DND-41 (cell line): ENCODE data around the gene MED28.

Experiments used
- ATAC-seq: fragments of 200-7000 bp; cut with Tn5 transposase; 3 replicates; pipeline ENCODE4 v1.9.1; 2021; ENCODE audit warnings: low read depth; ENCODE audit not compliant: insufficient read depth
- DNase-seq: peaks from one replicate; pipeline ENCODE4 v3.0.0-alpha.2; 2020
- H2AFZ ChIP-seq: 2 replicates; pipeline ENCODE4 v1.6.0; 2012; ENCODE audit warnings: low read depth, low read length
- H3K27ac ChIP-seq: 2 replicates; pipeline ENCODE4 v1.5.1; 2012; ENCODE audit warnings: low read length, inconsistent platforms
- H3K27me3 ChIP-seq: fragments of 200-600 bp; sonication (generic); 2 replicates; pipeline ENCODE4 v1.6.0; 2012; ENCODE audit warnings: low read length, mild to moderate bottlenecking, inconsistent platforms; ENCODE audit not compliant: insufficient read depth, poor library complexity
- H3K36me3 ChIP-seq: 2 replicates; pipeline ENCODE4 v1.5.1; 2012; ENCODE audit warnings: low read length, inconsistent platforms; ENCODE audit not compliant: insufficient read depth
- H3K4me1 ChIP-seq: 2 replicates; pipeline ENCODE4 v1.5.1; 2012; ENCODE audit warnings: mild to moderate bottlenecking, low read length; ENCODE audit not compliant: insufficient read depth
- H3K4me2 ChIP-seq: 2 replicates; pipeline ENCODE4 v1.6.0; 2012; ENCODE audit warnings: mild to moderate bottlenecking, moderate library complexity, low read length, inconsistent platforms; ENCODE audit not compliant: insufficient read depth
- H3K4me3 ChIP-seq, 2 experiments: fragments of 200-600 bp in 1 of 2; shearing (Covaris generic) in 1 of 2; 2 replicates each; pipeline ENCODE4 v1.5.1; 2012 to 2016; ENCODE audit warnings: inconsistent platforms in 2 of 2, low read length in 2 of 2, mild to moderate bottlenecking in 2 of 2, low read depth in 1 of 2, moderate library complexity in 1 of 2
- H3K79me2 ChIP-seq: 2 replicates; pipeline ENCODE4 v1.6.0; 2012; ENCODE audit warnings: low read length, inconsistent platforms; ENCODE audit not compliant: insufficient read depth
- H3K9ac ChIP-seq: 2 replicates; pipeline ENCODE4 v1.6.0; 2012; ENCODE audit warnings: low read depth, mild to moderate bottlenecking, inconsistent platforms, low read length, moderate library complexity
- H3K9me3 ChIP-seq: 2 replicates; pipeline ENCODE4 v1.5.1; 2012; ENCODE audit warnings: low read length, moderate library complexity, mild to moderate bottlenecking, inconsistent platforms; ENCODE audit not compliant: insufficient read depth, severe bottlenecking
- H4K20me1 ChIP-seq: 2 replicates; pipeline ENCODE4 v1.6.0; 2012; ENCODE audit warnings: low read length; ENCODE audit not compliant: insufficient read depth
- EZH2 ChIP-seq: IDR thresholded peaks from 3 replicates; pipeline ENCODE4 v1.6.1; 2012; ENCODE audit warnings: borderline replicate concordance, low read depth, mild to moderate bottlenecking, moderate library complexity, low read length, inconsistent platforms; ENCODE audit not compliant: severe bottlenecking
- TF ChIP-seq, protein P1 (sequence below): IDR thresholded peaks from 2 replicates; pipeline ENCODE4 v1.5.1; 2012; ENCODE audit warnings: borderline replicate concordance, low read length, moderate library complexity, mild to moderate bottlenecking; ENCODE audit not compliant: poor library complexity, severe bottlenecking; ENCODE audit errors: extremely low read depth

Gene MED28

GRCh38 chr4:17595471-17596005 lies 18.9 kb upstream of the MED28 start:
- Histone ChIP-seq H3K4me2 (no peak overlapping the region), H4K20me1 (no peaks in the 10 kb centered on the region), H3K27ac (no peak overlapping the region), H3K9ac (no peak overlapping the region), H3K27me3 (no peaks in the 10 kb centered on the region), H3K4me3 (no peak overlapping the region), H3K36me3 (peaks cover 25% of the 10 kb centered on the region; the same call in 1 of the 2 replicates), H2AFZ (no peak overlapping the region), H3K9me3 (no peaks in the 10 kb centered on the region), H3K79me2 (no peaks in the 10 kb centered on the region), H3K4me1 (no peaks in the 10 kb centered on the region)
- DNase-seq (no peak), ATAC-seq (no peak)
- TF ChIP-seq, protein P1, sequence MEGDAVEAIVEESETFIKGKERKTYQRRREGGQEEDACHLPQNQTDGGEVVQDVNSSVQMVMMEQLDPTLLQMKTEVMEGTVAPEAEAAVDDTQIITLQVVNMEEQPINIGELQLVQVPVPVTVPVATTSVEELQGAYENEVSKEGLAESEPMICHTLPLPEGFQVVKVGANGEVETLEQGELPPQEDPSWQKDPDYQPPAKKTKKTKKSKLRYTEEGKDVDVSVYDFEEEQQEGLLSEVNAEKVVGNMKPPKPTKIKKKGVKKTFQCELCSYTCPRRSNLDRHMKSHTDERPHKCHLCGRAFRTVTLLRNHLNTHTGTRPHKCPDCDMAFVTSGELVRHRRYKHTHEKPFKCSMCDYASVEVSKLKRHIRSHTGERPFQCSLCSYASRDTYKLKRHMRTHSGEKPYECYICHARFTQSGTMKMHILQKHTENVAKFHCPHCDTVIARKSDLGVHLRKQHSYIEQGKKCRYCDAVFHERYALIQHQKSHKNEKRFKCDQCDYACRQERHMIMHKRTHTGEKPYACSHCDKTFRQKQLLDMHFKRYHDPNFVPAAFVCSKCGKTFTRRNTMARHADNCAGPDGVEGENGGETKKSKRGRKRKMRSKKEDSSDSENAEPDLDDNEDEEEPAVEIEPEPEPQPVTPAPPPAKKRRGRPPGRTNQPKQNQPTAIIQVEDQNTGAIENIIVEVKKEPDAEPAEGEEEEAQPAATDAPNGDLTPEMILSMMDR = no peak
- TF ChIP-seq EZH2 = no peak

- H3K4me1 ChIP-seq = no peaks in the 10 kb centered on the region
- no peak overlapping the region for H3K27ac ChIP-seq
- no peak overlapping the region for H3K4me3 ChIP-seq
- H3K4me2 ChIP-seq = no peak overlapping the region
- peaks cover 26% of the 10 kb centered on the region; the same call in 1 of the 2 replicates for H3K36me3 ChIP-seq
- H3K9ac ChIP-seq = no peak overlapping the region
- ATAC-seq (peak; percentile 71), DNase-seq (peak; percentile 16)
- no peaks in the 10 kb centered on the region for H3K9me3 ChIP-seq
- no peaks in the 10 kb centered on the region for H4K20me1 ChIP-seq
- no peak overlapping the region for H2AFZ ChIP-seq
- H3K79me2 ChIP-seq = no peaks in the 10 kb centered on the region
- H3K27me3 ChIP-seq = no peaks in the 10 kb centered on the region
- no peak for TF ChIP-seq EZH2
- TF ChIP-seq, protein P1 = peak; percentile 60
Measured at GRCh38 chr4:17597517-17597916, 16.9 kb upstream of the MED28 start.

DNA sequence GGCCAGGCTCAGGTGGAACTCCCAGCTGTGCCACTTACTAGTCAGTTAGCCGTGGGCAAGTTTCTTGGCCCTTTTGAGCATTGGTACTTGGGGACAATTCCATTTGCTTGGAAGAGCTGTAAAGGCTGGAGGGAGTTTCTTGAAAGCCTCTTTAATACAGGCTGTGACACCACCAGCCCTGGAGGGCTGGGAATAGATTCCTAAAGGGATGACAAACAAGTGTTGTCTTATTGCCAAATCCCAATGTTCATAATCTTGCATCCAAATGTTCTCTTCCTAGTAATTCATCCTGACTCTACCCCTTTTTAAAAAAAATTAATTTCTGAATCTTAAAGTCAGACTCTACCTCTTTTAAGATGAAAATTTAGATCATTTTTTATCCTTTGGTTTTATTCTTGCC lies 14.6 kb upstream of the MED28 start:
- Histone ChIP-seq H3K36me3 (peaks cover 21% of the 10 kb centered on the region; the same call in 1 of the 2 replicates), H4K20me1 (no peaks in the 10 kb centered on the region)
- ATAC-seq = no peak

More for the DNA sequence above, 14.6 kb upstream of the MED28 start:
- no peak for DNase-seq
- H3K9me3 ChIP-seq = no peaks in the 10 kb centered on the region
- TF ChIP-seq, protein P1 = no peak
- TF ChIP-seq EZH2 = no peak
- no peak overlapping the region for H3K4me2 ChIP-seq
- H3K27me3 ChIP-seq = no peaks in the 10 kb centered on the region
- H3K4me3 ChIP-seq = no peak overlapping the region
- H3K9ac ChIP-seq = no peak overlapping the region
- no peak overlapping the region for H3K27ac ChIP-seq
- no peaks in the 10 kb centered on the region for H3K4me1 ChIP-seq
- no peaks in the 10 kb centered on the region for H3K79me2 ChIP-seq
- no peak overlapping the region for H2AFZ ChIP-seq
